ENCODE results near the gene MGAT1. TPM values are rescaled to one million over a fixed set of nuclear protein-coding genes. Genes with fewer than 3 reads are reported as not detected.

The MGAT1 gene
- total and polyA plus RNA-seq, 2 of the 8 experiments (the other 6 are each of a cell fraction or from before 2014, with no cell fraction given): 66.8 to 77.0 TPM

GRCh38 chr5:180825768-180826525 is 23.3 kb upstream of the MGAT1 start:
- Histone ChIP-seq H3K4me3 (ENCODE audit: extremely low read depth in 1 of 4, insufficient read depth in 2 of 4, low read depth in 3 of 4, low read length in 4 of 4) (no peak overlapping the region), H3K79me2 (ENCODE audit: control insufficient read depth in 1 of 2, insufficient read depth in 2 of 2, low read length in 2 of 2) (no peaks in the 10 kb centered on the region), H3K9me3 (ENCODE audit: insufficient read depth in 2 of 2, low read depth in 1 of 2, low read length in 1 of 2) (peaks cover 11 to 13% of the 10 kb centered on the region in 2 experiments; a peak in 3 of 4 replicates), H3K14ac (ENCODE audit: insufficient read length) (no peak overlapping the region), H3K9ac (replicated peaks in 1 of 4; ENCODE audit: extremely low read depth in 1 of 4, low read depth in 3 of 4, low read length in 3 of 4) (no peak overlapping the region), H3K27me3 (replicated peaks in 1 of 4; ENCODE audit: control insufficient read depth in 3 of 4, extremely low read depth in 1 of 4, insufficient read depth in 3 of 4, low read length in 3 of 4) (peaks cover 5 to 20% (median 16%) of the 10 kb centered on the region in 4 experiments), H2BK15ac (ENCODE audit: low read length) (no peak overlapping the region), H3K23me2 (ENCODE audit: low read depth, low read length) (peaks cover 5% of the 10 kb centered on the region), H3K27ac (ENCODE audit: low read depth, low read length) (no peak overlapping the region), H2BK12ac (ENCODE audit: low read depth, low read length) (no peak overlapping the region), H2BK120ac (replicated peaks; ENCODE audit: low read depth, low read length) (no peak overlapping the region), H3K23ac (ENCODE audit: insufficient read length) (no peak overlapping the region), H2AK5ac (ENCODE audit: low read depth, low read length) (no peak overlapping the region), H4K5ac (ENCODE audit: insufficient read length, low read depth, low read length) (no peak overlapping the region), H4K8ac (ENCODE audit: extremely low read depth, insufficient read depth, low read length) (no peak overlapping the region), H2BK20ac (ENCODE audit: low read length) (no peak overlapping the region), H3K4me2 (ENCODE audit: insufficient read depth in 1 of 2, low read depth in 2 of 2, low read length in 2 of 2) (no peak overlapping the region), H4K20me1 (replicated peaks in 1 of 2; ENCODE audit: control insufficient read depth in 1 of 2, insufficient read depth in 2 of 2, low read length in 2 of 2) (peaks cover 0 to 2% of the 10 kb centered on the region in 2 experiments), H2BK5ac (ENCODE audit: low read depth, low read length) (no peak overlapping the region), H4K91ac (replicated peaks; ENCODE audit: insufficient read length, low read length) (no peak overlapping the region), H3K4ac (replicated peaks; ENCODE audit: insufficient read length, low read depth, low read length) (no peak overlapping the region), H3K4me1 (replicated peaks in 1 of 4; ENCODE audit: control insufficient read depth in 3 of 4, insufficient read depth in 4 of 4, low read length in 3 of 4) (peaks cover 0 to 6% (median under 1%) of the 10 kb centered on the region in 4 experiments; a peak in 2 of 7 replicates), H2AFZ (ENCODE audit: low read length) (no peak overlapping the region), H3K56ac (replicated peaks; ENCODE audit: insufficient read length, low read depth, low read length) (no peak overlapping the region), H3K18ac (ENCODE audit: extremely low read depth, low read length) (no peak overlapping the region), H3K79me1 (ENCODE audit: low read depth, low read length) (no peaks in the 10 kb centered on the region), H3K36me3 (ENCODE audit: control insufficient read depth in 2 of 4, insufficient read depth in 4 of 4, low read length in 3 of 4) (peaks cover 0 to 4% (median 0%) of the 10 kb centered on the region in 4 experiments; a peak in 1 of 8 replicates)
- DNase-seq (ENCODE audit: low read depth in 1 of 2, low spot score in 2 of 2): no peak
- CTCF ChIA-PET (ENCODE audit: partially characterized antibody): interaction anchor here (0.8 to 2.8 kb wide), 10 partner anchors 11 to 262 kb away, joined by 3 to 10 read pairs (median 4); no protein-coding TSS in a partner anchor
- POLR2A ChIA-PET (ENCODE audit: partially characterized antibody): interaction anchor here (1.6 kb wide), 1 partner anchor 8 kb away, joined by 7 read pairs; no protein-coding TSS in a partner anchor
- no peak for FAIRE-seq
- 86% methylated on average over 3 of the region's 3 CpGs; no CpG with 5 or more reads in 1 of the 2 experiments for WGBS, 2 experiments (ENCODE audit: extremely low coverage in 1 of 2, insufficient coverage in 1 of 2, insufficient read length in 1 of 2, insufficient replicate concordance in 2 of 2, low coverage in 1 of 2, low lambda C conversion rate in 2 of 2, missing lambda C conversion rate in 1 of 2)
- TF ChIP-seq GTF2F1 (IDR thresholded peaks at IDR 0.05; ENCODE audit: borderline replicate concordance, low read depth, low read length) (no peak), CREB1 (IDR thresholded peaks at IDR 0.05) (no peak), HDAC2 (IDR thresholded peaks at IDR 0.05; ENCODE audit: borderline replicate concordance in 1 of 2, low read depth in 2 of 2, low read length in 2 of 2) (no peak), RBBP5 (IDR thresholded peaks at IDR 0.05; ENCODE audit: borderline replicate concordance, low read depth, low read length) (no peak), SAP30 (IDR thresholded peaks at IDR 0.05; ENCODE audit: insufficient read depth, insufficient replicate concordance, low read length) (no peak), NRF1 (IDR thresholded peaks at IDR 0.05; ENCODE audit: low read depth, low read length) (no peak), MAFK (IDR thresholded peaks at IDR 0.05; ENCODE audit: low read depth, low read length) (no peak), BCL11A (IDR thresholded peaks at IDR 0.05; ENCODE audit: low read depth in 2 of 2, low read length in 2 of 2) (no peak), SP1 (IDR thresholded peaks at IDR 0.05; ENCODE audit: low read depth, low read length) (no peak), SUZ12 (IDR thresholded peaks at IDR 0.05; ENCODE audit: low read length) (no peak), SIX5 (IDR thresholded peaks at IDR 0.05; ENCODE audit: low read depth, low read length) (no peak), BACH1 (IDR thresholded peaks at IDR 0.05; ENCODE audit: low read length) (no peak)
